Urinary bladder (tissue), 4 donors: ENCODE results near the gene WDFY2. TPM values are rescaled to one million over a fixed set of nuclear protein-coding genes. Genes with fewer than 3 reads are reported as not detected.
A peak's percentile ranks its signal among the peaks of the same experiment; 100 is the strongest.
"Not testable (repeated sequence)": the region's sequence is repeated elsewhere in the genome, so short reads cannot be mapped to it uniquely, and the experiment has no call there.

Experiments used
- DNase-seq: peaks from one replicate; pipeline ENCODE4 v3.0.0-alpha.2; 2015; ENCODE audit errors: extremely low spot score
- H3K27ac ChIP-seq: one replicate; pipeline ENCODE4 v1.5.1; 2013; ENCODE audit warnings: low read depth, mild to moderate bottlenecking, moderate library complexity
- H3K36me3 ChIP-seq: one replicate; pipeline ENCODE4 v1.6.1; 2013; ENCODE audit warnings: mild to moderate bottlenecking, moderate library complexity; ENCODE audit not compliant: insufficient read depth
- H3K4me1 ChIP-seq: one replicate; pipeline ENCODE4 v1.6.1; 2013; ENCODE audit warnings: mild to moderate bottlenecking, moderate library complexity; ENCODE audit not compliant: insufficient read depth
- H3K4me3 ChIP-seq: one replicate; pipeline ENCODE4 v1.5.1; 2013; ENCODE audit warnings: low read depth, low read length
- WGBS: extraction: QIAGEN DNeasy Blood & Tissue Kit; methylation state at CpG from one replicate; pipeline ENCODE4 v1.1.7; 2013; 5-methylcytosine and 5-hydroxymethylcytosine counted together
- polyA plus RNA-seq: library from polyadenylated mRNA; stranded (reverse); fragments of 200-250 nt; gene quantifications from one replicate; pipeline ENCODE4 v1.2.3, GENCODE V29; 2013
- total RNA-seq: library from RNA; depleted of rRNA; stranded (reverse); fragments of >200 nt; gene quantifications from one replicate; pipeline ENCODE4 v1.2.3, GENCODE V29; 2014
- donor health status: healthy with polysubstance abuse.
- donor health status: healthy.

The WDFY2 gene
- total and polyA plus RNA-seq, 2 donors = 5.2 to 14.5 TPM

GRCh38 chr13:51581148-51581820, 3.0 kb upstream of the WDFY2 start:
- no peak for DNase-seq
- Histone ChIP-seq H3K27ac (no peak overlapping the region), H3K4me3 (no peak overlapping the region), H3K4me1 (no peaks in the 10 kb centered on the region), H3K36me3 (no peaks in the 10 kb centered on the region)
- WGBS = 64% methylated on average over 1 of the region's 1 CpG

GRCh38 chr13:51583469-51583874, 790 bp upstream of the WDFY2 start:
- Histone ChIP-seq H3K36me3 (no peaks in the 10 kb centered on the region), H3K27ac (peak overlapping the region; percentile 91), H3K4me3 (peak overlapping the region; percentile 36), H3K4me1 (no peaks in the 10 kb centered on the region)
- 24% methylated on average over 9 of the region's 9 CpGs for WGBS
- DNase-seq = no peak

GRCh38 chr13:51584731-51585672, 740 bp downstream of the WDFY2 start:
- peak overlapping the region; percentile 88 for H3K27ac ChIP-seq
- peak overlapping the region; percentile 59 for H3K4me3 ChIP-seq
- under 1% methylated on average over 53 of the region's 53 CpGs for WGBS
- no peaks in the 10 kb centered on the region for H3K4me1 ChIP-seq
- DNase-seq = no peak
- H3K36me3 ChIP-seq = no peaks in the 10 kb centered on the region

- peak overlapping the region; percentile 13 for H3K4me3 ChIP-seq
- H3K4me1 ChIP-seq = no peaks in the 10 kb centered on the region
- H3K27ac ChIP-seq = no peak overlapping the region
- no peaks in the 10 kb centered on the region for H3K36me3 ChIP-seq
- no peak for DNase-seq
- WGBS = 70% methylated on average over 4 of the region's 4 CpGs
Measured at GRCh38 chr13:51585696-51586095, 1.4 kb downstream of the WDFY2 start.

GRCh38 chr13:51587372-51587771, 3.1 kb downstream of the WDFY2 start:
- 90% methylated on average over 3 of the region's 3 CpGs for WGBS
- no peak for DNase-seq
- Histone ChIP-seq H3K36me3 (no peaks in the 10 kb centered on the region), H3K27ac (no peak overlapping the region), H3K4me3 (no peak overlapping the region), H3K4me1 (no peaks in the 10 kb centered on the region)

DNA sequence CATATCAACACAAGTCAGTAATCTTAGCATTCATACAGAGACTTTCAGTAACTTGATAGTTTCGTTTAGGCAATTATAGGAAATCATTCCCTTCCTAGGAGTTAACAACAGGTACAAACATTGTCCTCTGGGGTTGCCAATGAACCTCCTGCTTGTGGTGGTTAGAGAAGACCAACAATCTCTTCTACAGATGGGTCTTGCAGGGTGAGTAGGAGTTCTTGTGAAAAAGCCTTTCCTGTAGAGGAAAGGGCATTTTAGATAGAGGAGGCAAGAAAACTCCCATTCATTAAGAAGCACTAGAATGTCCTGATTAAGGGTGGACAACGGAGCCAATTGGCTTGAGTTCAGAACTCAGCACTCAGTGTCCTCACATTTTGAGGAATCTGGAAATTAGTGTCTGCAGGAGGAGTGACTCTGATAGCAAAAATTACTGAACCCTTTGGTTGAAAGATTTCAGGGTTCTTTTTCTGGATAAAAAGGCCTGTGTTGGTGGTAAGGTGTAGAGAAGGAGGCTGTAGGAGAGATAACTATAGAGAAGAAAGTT, 4.2 kb downstream of the WDFY2 start:
- Histone ChIP-seq H3K4me1 (no peaks in the 10 kb centered on the region), H3K4me3 (no peak overlapping the region), H3K27ac (no peak overlapping the region), H3K36me3 (no peaks in the 10 kb centered on the region)
- no peak for DNase-seq
- 88% methylated on average over 2 of the region's 2 CpGs for whole genome bisulfite sequencing

DNA sequence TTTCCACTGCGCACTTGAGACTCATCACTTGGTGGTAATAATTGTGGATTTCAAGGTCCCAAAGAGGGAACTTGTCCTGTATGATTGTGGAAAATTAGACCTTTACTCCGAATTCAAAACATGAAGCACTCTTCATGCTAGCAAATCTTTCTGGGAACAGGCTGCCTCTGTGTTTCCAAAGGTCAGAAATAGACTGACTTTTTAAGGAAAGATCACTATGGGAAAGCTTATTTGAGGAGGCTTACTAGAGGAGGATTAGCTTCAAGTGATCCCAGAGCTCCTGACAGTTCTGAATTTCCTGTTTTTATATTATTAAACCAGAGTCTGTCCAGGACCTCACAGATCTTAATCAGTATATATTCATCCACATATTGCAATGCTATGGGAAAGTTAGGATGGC, 5.5 kb downstream of the WDFY2 start:
- H3K4me1 ChIP-seq = no peaks in the 10 kb centered on the region
- H3K36me3 ChIP-seq = no peaks in the 10 kb centered on the region
- H3K4me3 ChIP-seq = no peak overlapping the region
- no peak for DNase-seq
- WGBS = 75% methylated on average over 2 of the region's 2 CpGs
- no peak overlapping the region for H3K27ac ChIP-seq

DNA sequence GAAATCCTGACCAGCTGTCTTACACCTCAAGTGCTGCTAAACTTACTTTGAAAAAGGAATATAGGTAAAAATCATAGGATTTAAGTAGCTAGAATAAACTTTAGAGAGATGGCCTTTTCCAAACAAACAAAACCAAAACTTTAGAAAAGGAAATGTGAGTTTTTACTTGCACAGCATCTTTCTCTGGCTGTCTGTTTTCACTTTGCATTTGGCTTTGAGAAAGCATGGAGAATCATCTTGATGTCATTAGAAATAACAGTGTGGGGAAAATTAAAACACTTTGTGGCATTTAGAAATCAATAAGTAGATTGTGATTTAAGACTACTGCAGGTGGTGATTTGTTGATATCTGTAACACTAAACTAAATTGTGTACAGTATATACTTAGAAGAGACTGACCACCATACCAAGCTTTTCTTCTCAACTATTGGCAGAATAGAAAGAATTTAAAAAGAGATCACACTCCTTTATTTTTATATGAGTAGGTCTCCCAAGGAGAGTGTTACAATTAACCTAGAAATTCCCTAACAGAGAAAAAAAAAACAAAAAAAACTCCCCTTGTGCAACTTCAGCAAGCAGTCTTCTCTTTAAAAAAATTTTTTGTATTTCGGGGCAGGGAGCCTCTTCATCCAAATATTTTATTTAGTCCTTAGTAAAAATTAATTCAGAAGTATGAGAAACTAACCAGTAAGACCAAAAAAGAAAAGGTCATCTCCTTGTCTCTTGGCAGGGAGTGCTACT, 6.1 kb downstream of the WDFY2 start:
- DNase-seq = no peak
- H3K4me3 ChIP-seq = no peak overlapping the region
- WGBS = 43% methylated on average over 1 of the region's 1 CpG

GRCh38 chr13:51590971-51591627, 6.8 kb downstream of the WDFY2 start:
- 28% methylated on average over 4 of the region's 4 CpGs for WGBS
- Histone ChIP-seq H3K4me1 (no peaks in the 10 kb centered on the region), H3K27ac (no peak overlapping the region), H3K4me3 (no peak overlapping the region), H3K36me3 (peaks cover 2% of the 10 kb centered on the region)
- DNase-seq = no peak

More for the DNA sequence above, 6.1 kb downstream of the WDFY2 start:
- no peaks in the 10 kb centered on the region for H3K4me1 ChIP-seq
- no peak overlapping the region for H3K27ac ChIP-seq
- no peaks in the 10 kb centered on the region for H3K36me3 ChIP-seq

DNA sequence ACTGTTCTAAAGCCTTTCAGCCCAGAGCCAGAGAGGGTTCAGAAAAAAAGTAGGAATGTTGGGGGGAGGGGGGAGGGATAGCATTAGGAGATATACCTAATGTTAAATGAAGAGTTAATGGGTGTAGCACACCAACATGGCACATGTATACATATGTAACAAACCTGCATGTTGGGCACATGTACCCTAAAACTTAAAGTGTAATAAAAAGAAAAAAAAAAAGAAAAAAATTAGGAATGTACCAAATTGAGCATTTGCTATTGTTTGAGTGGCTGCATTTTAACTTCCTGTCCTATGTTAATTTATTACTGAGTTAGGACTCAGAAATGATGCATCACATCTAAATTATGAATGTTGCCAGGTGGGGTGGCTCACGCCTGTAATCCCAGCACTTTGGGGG, 7.7 kb downstream of the WDFY2 start:
- WGBS = 94% methylated on average over 1 of the region's 1 CpG
- not testable (repeated sequence) for H3K27ac ChIP-seq

GRCh38 chr13:51594432-51594831, 10.2 kb downstream of the WDFY2 start:
- DNase-seq = no peak
- Histone ChIP-seq H3K4me3 (no peak overlapping the region), H3K36me3 (peaks cover 2% of the 10 kb centered on the region), H3K27ac (no peak overlapping the region), H3K4me1 (no peaks in the 10 kb centered on the region)
- 93% methylated on average over 3 of the region's 3 CpGs for WGBS

More for the DNA sequence above, 7.7 kb downstream of the WDFY2 start:
- not testable (repeated sequence) for H3K4me1 ChIP-seq, H3K4me3 ChIP-seq, DNase-seq, H3K36me3 ChIP-seq

DNA sequence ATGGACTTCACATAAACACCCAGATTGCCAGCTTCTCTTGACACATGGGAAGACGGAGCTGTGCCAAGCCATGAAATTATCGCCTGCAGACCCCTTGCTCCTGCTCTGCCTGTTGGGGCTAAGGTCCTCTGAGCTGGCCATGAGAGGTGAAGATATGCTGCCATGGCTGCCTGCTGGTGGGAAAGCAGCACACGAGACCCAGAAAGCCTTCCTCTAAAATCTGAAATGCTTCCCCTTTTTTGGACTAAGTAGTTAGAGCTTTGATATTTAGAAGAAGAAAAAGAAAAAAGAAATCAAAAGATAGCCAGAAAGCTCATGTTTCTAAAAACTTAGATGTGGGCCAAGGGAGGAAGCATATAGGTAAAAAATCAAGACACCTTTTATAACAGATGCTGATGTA, 11.2 kb downstream of the WDFY2 start:
- DNase-seq = no peak
- Histone ChIP-seq H3K27ac (no peak overlapping the region), H3K4me1 (no peaks in the 10 kb centered on the region), H3K4me3 (no peak overlapping the region), H3K36me3 (peaks cover 2% of the 10 kb centered on the region)
- 86% methylated on average over 3 of the region's 3 CpGs for WGBS

DNA sequence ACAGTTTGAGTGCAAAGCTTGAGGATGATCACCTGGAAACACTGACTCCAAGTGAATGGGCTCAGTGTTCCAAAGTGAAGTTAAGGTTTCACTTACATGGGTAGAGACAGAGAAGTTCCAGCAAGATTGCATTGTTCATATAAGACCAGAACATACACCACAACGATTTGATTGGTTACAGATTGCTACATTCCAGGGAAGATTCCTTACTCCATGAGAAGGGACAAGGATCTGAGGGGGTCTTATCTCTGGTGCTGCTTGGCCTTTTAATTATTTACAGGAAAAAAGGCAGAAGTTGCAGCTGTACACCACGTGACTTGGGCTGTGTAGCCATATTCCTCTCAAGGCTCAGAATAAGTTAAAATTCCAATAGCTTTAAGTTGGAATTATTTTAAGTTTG, 12.3 kb downstream of the WDFY2 start:
- DNase-seq = no peak
- Histone ChIP-seq H3K36me3 (peaks cover 2% of the 10 kb centered on the region), H3K4me1 (no peaks in the 10 kb centered on the region), H3K4me3 (no peak overlapping the region), H3K27ac (no peak overlapping the region)
- WGBS = 46% methylated on average over 2 of the region's 2 CpGs
